Measurements from ENCODE around the gene WDR90. TPM values are rescaled to one million over a fixed set of nuclear protein-coding genes. Genes with fewer than 3 reads are reported as not detected.
A peak's percentile ranks its signal among the peaks of the same experiment; 100 is the strongest.

WDR90 gene
- total and polyA plus RNA-seq, 12 donors: 3.0 to 162 (median 26.9) TPM

- 0 to 5% (median 3%) methylated on average over 5 to 37 of the region's 37 CpGs; no CpG with 5 or more reads in 1 of the 4 donors for WGBS, 4 donors
- Histone ChIP-seq H3K4me1 (replicated peaks in 1 of 2) (peaks cover 0 to 8% of the 10 kb centered on the region in 2 donors), H3K4me3 (peak overlapping the region in 1 of 4 donors; percentile 41), H3K9me3 (replicated peaks in 1 of 3) (no peaks in the 10 kb centered on the region), H3K27ac (peak overlapping the region in 1 of 5 donors; percentile 52), H3K36me3 (replicated peaks in 1 of 2) (no peaks in the 10 kb centered on the region), H3K27me3 (peaks cover 29% of the 10 kb centered on the region)
- TF ChIP-seq POLR2A (IDR thresholded peaks at IDR 0.05) (no peak), CTCF (IDR thresholded peaks at IDR 0.05) (no peak)
- intact Hi-C loops (cut with DNase I): no loop called here
- no peak for DNase-seq
Measured at GRCh38 chr16:694863-695354, 45.7 kb downstream of the WDR90 start.

DNA sequence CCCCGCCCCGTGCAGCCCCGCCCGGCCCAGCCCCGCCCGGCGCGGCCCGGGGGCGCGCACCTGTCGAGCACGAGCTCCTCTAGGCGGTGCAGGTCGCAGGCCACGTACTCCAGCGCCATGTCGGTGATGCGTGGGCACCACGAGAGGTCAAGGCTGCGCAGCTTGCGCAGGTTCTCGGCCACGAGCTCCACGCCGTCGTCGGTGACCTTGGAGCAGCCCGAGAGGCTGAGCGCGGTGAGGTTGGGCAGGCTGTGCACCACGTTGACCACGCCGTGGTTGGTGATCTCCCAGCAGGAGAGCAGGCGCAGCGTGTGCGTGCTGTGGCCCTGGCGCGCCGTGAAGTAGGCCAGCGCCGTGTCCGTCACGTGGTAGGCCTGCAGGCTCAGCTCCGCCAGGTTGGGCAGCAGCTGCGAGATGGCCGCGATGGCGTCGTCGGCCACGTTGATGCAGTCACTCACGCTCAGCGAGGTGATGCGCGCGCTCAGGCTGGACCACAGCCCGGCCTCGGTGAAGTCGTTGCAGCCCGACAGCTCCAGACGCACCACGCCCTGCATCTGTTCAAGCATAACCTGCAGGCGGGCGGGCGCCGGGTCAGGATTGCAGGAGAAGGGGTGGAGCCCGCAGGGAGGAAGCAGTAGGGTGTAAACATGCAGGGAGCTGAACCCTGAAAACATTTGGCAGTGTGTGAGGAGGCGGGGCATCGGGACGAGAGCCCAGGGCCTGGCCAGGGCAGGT is 46.4 kb downstream of the WDR90 start:
- Histone ChIP-seq H3K4me3 (peak overlapping the region in 1 of 4 donors; percentile 41), H3K4me1 (replicated peaks in 1 of 2) (peaks cover 0 to 10% of the 10 kb centered on the region in 2 donors), H3K36me3 (replicated peaks in 1 of 2) (no peaks in the 10 kb centered on the region), H3K27ac (peak overlapping the region in 2 of 5 donors; percentile 34 to 52), H3K9me3 (replicated peaks in 1 of 3) (no peaks in the 10 kb centered on the region), H3K27me3 (peaks cover 35% of the 10 kb centered on the region)
- no peak for TF ChIP-seq CTCF (IDR thresholded peaks at IDR 0.05)
- TF ChIP-seq POLR2A (IDR thresholded peaks at IDR 0.05): no peak
- 0 to 13% (median 3%) methylated on average over 3 to 71 of the region's 71 CpGs for WGBS, 4 donors
- DNase-seq: peak in 6 of 7 donors; percentile 57 to 90 (median 62)
- intact Hi-C loops (cut with DNase I): no loop called here

DNA sequence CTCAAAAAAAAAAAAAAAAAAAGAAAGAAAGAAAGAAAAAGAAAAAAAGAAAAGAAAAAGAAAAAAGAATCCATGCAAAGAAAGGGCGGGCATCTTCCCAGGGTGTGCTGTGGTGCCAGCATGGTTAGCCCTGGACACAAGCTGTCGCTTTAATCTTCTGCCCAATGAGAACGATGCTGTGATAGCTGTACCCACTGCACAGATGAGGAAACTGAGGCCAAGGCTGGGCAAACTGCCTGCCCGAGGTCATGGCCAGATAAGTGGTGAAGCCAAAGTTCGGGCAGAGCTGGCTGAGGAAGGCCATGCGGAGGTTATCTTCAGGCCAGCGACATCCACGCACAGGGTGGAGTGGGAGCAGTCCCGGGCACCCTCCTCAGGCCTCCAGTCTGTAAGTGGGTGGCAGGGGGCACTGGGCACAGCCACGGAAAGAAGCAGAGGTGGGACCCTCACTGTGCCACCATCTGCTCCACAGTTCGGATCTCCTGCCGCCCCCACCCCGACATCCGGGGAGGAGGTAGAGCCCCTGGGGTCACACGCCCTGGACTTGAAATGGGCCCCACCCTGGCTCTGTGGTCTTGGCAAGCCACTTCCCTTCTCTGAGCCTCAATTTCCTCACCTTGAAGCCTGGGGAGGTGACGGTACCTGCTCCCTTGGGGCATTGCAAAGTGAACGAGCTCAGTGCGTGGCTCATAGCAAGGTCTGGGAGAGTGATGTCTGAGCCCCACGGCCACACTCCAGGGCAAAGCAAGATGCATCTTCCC is 49.9 kb downstream of the WDR90 start:
- Histone ChIP-seq H3K27ac (no peak overlapping the region), H3K27me3 (peaks cover 61% of the 10 kb centered on the region), H3K4me1 (replicated peaks in 1 of 2) (peaks cover 4 to 14% of the 10 kb centered on the region in 2 donors), H3K36me3 (replicated peaks in 1 of 2) (no peaks in the 10 kb centered on the region), H3K9me3 (replicated peaks in 1 of 3) (no peaks in the 10 kb centered on the region), H3K4me3 (no peak overlapping the region)
- intact Hi-C loops (cut with DNase I): no loop called here
- no peak for DNase-seq
- 58 to 72% (median 67%) methylated on average over 13 to 19 of the region's 19 CpGs for WGBS, 4 donors
- TF ChIP-seq CTCF (IDR thresholded peaks at IDR 0.05) (no peak), POLR2A (IDR thresholded peaks at IDR 0.05) (no peak)

Data from adrenal gland (tissue), 12 donors.